Measurements from ENCODE around the gene POU2F1.

- TF ChIP-seq, protein P1, sequence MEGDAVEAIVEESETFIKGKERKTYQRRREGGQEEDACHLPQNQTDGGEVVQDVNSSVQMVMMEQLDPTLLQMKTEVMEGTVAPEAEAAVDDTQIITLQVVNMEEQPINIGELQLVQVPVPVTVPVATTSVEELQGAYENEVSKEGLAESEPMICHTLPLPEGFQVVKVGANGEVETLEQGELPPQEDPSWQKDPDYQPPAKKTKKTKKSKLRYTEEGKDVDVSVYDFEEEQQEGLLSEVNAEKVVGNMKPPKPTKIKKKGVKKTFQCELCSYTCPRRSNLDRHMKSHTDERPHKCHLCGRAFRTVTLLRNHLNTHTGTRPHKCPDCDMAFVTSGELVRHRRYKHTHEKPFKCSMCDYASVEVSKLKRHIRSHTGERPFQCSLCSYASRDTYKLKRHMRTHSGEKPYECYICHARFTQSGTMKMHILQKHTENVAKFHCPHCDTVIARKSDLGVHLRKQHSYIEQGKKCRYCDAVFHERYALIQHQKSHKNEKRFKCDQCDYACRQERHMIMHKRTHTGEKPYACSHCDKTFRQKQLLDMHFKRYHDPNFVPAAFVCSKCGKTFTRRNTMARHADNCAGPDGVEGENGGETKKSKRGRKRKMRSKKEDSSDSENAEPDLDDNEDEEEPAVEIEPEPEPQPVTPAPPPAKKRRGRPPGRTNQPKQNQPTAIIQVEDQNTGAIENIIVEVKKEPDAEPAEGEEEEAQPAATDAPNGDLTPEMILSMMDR (conservative IDR thresholded peaks at IDR 0.05; ENCODE audit: low read length), result no peak
- TF ChIP-seq EZH2phosphoT487 (IDR thresholded peaks at IDR 0.05; ENCODE audit: borderline replicate concordance, low read depth, low read length), result no peak
Observed at GRCh38 chr1:167450843-167451242, 230.2 kb downstream of the POU2F1 start.
